Skin epidermis (tissue), 12 donors: ENCODE data around the gene PARD3.
A peak's percentile ranks its signal among the peaks of the same experiment; 100 is the strongest.
"Not testable (repeated sequence)": the region's sequence is repeated elsewhere in the genome, so short reads cannot be mapped to it uniquely, and the experiment has no call there.

Experiments
- H3K27ac ChIP-seq, 21 experiments: fragments of 200-600 bp; sonication (generic) in 11 of 21; one replicate each; pipeline ENCODE4 v1.5.0; 2020; ENCODE audit warnings: mild to moderate bottlenecking in 3 of 21, inconsistent platforms in 2 of 21, moderate library complexity in 2 of 21
- H3K4me3 ChIP-seq, 7 experiments: fragments of 200-600 bp; sonication (generic) in 2 of 7; one replicate each; pipeline ENCODE4 v1.5.0; 2020; ENCODE audit warnings: inconsistent platforms in 2 of 7, mild to moderate bottlenecking in 2 of 7, moderate library complexity in 1 of 7

Gene PARD3

DNA sequence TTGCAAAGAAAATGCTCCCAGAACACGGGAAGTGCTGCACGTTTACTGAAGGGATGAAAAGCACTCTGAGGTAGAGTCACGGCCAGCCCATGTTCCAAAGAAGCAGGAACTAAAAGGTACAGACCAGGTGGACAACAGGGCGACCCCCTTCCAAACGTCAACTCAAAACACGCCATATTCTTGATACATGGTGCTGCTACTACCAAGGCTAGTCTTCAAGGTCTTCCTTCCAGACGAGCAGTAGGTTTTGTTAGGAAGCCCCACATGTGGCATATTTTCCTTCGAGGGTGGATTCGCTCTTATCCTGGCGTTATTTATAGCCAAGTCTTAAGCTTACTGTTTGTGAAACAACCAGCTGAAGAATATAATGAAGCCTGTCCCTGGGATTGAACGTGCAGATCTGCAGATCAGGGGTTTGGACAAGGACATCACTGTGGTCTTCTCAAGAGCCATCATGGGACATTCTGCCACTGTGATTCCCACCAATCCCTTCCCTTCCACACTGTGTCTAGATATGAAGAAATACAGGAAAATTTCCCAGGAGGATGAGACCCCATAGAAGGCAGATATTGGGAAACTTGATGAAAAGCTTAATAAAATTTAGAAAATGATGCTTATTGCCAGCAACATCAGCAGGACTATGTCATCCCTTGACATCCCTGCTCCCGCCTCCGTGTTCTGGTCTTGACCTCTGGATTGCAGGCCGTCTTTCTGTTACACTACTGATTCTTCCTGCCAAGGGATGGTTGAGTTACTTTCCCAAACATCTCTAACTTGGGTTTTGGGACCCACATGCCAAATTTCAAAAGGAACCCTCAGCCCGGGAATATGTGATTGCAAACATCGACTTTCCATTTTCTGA, 734.4 kb downstream of the PARD3 start:
- H3K4me3 ChIP-seq = no peak overlapping the region
- H3K27ac ChIP-seq = no peak overlapping the region

- H3K27ac ChIP-seq = no peak overlapping the region
- H3K4me3 ChIP-seq = no peak overlapping the region
Measured at GRCh38 chr10:34079702-34080484, 735.2 kb downstream of the PARD3 start.

DNA sequence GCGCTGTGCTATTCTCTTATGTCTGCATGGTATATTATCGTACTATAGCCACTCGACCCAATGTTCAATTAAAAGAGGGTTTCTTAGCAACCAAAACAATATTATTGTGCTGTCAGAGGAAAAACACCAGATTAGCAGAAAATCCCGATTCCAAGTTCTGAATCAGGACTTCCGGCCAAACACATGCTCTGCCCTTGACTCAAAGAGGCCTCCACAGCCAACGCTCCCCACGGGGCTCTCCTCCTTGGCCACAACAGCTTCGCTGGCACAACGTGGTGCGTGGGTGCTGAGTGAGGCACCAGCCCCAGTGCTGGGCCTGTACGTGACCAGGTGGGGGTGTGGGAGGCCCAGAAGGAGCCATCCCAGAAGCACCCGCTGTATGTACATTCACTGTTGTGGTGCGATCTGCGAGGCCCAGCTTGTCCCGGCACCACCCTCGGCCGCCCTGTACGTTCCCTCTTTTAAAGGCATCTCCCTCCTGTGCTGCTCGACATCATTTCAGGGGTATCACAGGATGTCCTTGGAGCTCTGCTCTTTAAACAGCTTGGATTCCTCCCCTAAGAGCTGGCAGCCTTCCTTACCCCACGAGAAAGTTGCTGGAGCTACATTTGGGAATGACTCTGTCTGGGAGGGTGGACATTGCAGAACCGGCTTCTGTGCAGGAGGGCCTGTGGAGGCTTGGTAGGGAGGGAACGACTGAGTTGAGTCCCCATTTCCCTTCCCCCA, 736.2 kb downstream of the PARD3 start:
- Histone ChIP-seq H3K27ac (peak overlapping the region in 8 of 21 experiments; percentile 1 to 69 (median 52)), H3K4me3 (no peak overlapping the region)

DNA sequence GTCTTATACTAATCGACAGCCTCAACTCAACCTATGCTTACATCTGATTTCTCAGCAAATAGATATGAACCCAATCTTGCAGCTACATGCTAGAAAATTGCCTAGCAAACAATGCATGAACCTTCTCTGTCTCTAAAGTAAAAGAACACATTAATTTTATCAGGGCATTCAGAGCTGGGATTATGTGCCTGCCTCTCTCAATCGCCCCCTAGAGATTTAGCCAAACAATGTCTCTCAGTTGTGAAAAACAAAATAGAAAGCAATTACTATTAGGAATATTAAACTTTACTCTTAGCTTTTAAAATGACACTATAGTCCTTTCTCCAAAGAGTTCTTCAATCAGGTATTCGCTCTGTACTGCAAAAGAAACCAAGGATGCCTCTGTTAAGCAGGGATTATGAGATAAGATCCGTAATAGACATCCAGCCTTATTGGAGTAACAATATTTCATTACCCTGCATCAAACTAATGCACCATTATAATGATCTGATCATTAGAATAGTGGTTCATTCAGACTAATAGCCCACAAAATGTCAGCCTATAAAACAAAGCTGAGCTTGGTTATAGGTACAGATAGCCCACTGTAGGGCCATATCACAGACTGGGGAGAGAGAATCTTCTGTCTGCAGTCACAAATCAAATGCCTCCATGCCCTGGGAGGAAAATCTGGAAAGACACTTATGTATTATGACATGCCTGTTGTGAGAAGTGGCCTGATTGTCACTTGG, 736.9 kb downstream of the PARD3 start:
- Histone ChIP-seq H3K27ac (peak overlapping the region in 7 of 21 experiments; percentile 1 to 69 (median 57)), H3K4me3 (no peak overlapping the region)

GRCh38 chr10:34076443-34076842, 738.7 kb downstream of the PARD3 start:
- no peak overlapping the region for H3K4me3 ChIP-seq
- no peak overlapping the region for H3K27ac ChIP-seq

DNA sequence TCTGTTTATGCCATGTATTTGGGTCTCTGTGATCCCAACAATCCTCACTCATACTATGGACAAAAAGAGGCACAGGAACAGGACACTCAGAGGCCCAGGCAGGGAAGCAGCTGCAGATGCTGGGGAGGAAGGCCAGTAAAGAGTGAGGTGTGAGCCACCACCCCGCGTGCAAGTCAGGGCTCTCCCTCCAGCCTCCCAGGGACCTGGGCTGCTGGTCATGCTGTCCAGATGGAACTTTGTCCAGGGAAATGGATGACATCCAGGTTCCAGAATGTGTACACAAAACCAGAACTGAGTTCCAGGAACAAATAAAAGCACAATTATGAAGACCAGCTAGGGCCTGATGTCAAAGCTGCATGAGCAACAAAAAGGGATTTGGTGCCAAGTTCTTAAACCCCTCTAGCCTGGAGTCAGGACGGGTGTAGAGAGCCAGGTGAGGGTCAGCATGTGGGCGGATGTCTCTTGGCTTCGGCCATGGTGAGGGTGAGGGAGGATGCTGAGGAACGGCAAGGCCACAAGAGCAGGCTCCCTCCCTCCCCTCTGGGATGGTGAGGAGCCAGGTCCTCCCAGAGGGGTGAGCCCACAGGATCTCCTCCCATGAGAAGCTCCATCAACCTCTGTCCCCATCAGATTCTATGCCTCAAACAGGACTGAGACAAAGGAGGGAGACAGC, 739.7 kb downstream of the PARD3 start:
- Histone ChIP-seq H3K27ac (no peak overlapping the region), H3K4me3 (no peak overlapping the region)

GRCh38 chr10:34074051-34074450, 741.0 kb downstream of the PARD3 start:
- Histone ChIP-seq H3K4me3 (no peak overlapping the region), H3K27ac (no peak overlapping the region)

GRCh38 chr10:34067741-34068140, 747.4 kb downstream of the PARD3 start:
- H3K27ac ChIP-seq, H3K4me3 ChIP-seq: not testable (repeated sequence)

DNA sequence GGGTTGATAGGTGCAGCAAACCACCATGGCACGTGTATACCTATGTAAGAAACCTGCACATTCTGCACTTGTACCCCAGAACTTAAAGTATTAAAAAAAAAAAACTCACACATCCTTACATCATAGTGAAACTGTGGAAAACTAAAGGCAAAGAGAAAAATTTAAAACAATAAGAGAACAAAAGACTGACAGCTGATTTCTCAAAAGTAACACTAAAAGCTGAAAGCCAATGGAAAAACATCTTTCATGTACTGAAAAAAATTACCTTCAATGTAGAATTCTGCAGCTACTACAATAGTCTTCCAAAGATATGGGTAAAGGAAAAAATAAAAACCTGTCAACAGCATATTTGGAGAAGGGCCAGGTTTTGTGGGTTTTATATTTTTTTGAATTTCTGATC, 751.5 kb downstream of the PARD3 start:
- Histone ChIP-seq H3K27ac (no peak overlapping the region), H3K4me3 (no peak overlapping the region)

DNA sequence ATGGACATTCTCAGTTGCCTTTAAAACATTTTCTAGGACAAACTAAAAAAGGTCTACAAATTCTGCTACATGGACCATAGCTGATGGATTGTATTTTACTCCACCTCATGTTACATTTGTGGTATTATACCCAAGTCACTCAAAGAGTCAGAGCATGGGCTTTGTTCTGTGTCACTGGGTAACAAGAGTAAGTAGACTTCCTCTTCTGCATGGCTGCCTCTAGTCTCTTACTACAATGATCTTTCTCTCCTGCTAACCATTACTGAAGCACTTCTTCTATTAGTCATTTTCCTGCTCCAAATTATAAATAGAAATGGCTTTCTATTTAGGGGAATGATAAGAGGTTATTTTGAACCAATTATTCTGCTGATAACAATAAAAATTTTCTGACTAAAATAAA, 753.3 kb downstream of the PARD3 start:
- Histone ChIP-seq H3K27ac (no peak overlapping the region), H3K4me3 (no peak overlapping the region)
